Endothelial cell of umbilical vein (primary cell): ENCODE results near the gene DAAM1. TPM values are rescaled to one million over a fixed set of nuclear protein-coding genes. Genes with fewer than 3 reads are reported as not detected.

Experiments
- BruUV-seq: library from RNA; stranded (reverse); fragments of 400-500 nt; replicated peaks from 2 replicates; lab custom pipeline; 2021; lab: Mats Ljungman, UMichigan
- CTCF ChIA-PET: fragments of 300-600, 350-600 bp; sonication (Branson Sonifier 250); formaldehyde crosslinking; loops from one replicate; lab custom pipeline; 2021; ENCODE audit warnings: antibody characterized with exemption, inconsistent platforms; lab: Charles Lee
- POLR2A ChIA-PET: fragments of 300-600, 350-600 bp; sonication (Branson Sonifier 250); formaldehyde crosslinking; loops from one replicate; lab custom pipeline; 2021; ENCODE audit warnings: antibody characterized with exemption, inconsistent platforms; lab: Charles Lee
- DNase-seq: peaks from one replicate; pipeline ENCODE4 v3.0.0-alpha.2; 2011; ENCODE audit warnings: low read depth, low spot score
- FAIRE-seq: peaks from 2 replicates; lab custom pipeline; 2011; peaks lifted over from hg19 to GRCh38; lab: Jason Lieb, UNC
- H2AFZ ChIP-seq: 2 replicates; pipeline ENCODE4 v1.6.0; 2012; ENCODE audit warnings: low read depth, low read length, control low read depth, inconsistent platforms
- H3K27ac ChIP-seq: 2 replicates; pipeline ENCODE4 v1.5.1; 2011; ENCODE audit warnings: low read depth, mild to moderate bottlenecking, control low read depth, low read length, moderate library complexity; ENCODE audit not compliant: insufficient read depth
- H3K27me3 ChIP-seq, 2 experiments: 2 replicates each; pipeline versions ENCODE4 v1.6.0 to v1.6.1; 2011; ENCODE audit warnings: low read length in 2 of 2, mixed read lengths in 1 of 2; ENCODE audit not compliant: control insufficient read depth in 2 of 2, insufficient read depth in 2 of 2
- H3K36me3 ChIP-seq, 2 experiments: 2 replicates in 1 of 2; 3 replicates in 1 of 2; pipeline ENCODE4 v1.5.1; 2011; ENCODE audit warnings: low read length in 2 of 2, mild to moderate bottlenecking in 1 of 2, moderate library complexity in 1 of 2; ENCODE audit not compliant: control insufficient read depth in 2 of 2, insufficient read depth in 2 of 2; ENCODE audit errors: extremely low read depth in 1 of 2
- H3K4me1 ChIP-seq: 3 replicates; pipeline ENCODE4 v1.5.1; 2011; ENCODE audit warnings: mild to moderate bottlenecking, low read length; ENCODE audit not compliant: control insufficient read depth, insufficient read depth; ENCODE audit errors: extremely low read depth
- H3K4me2 ChIP-seq: 2 replicates; pipeline ENCODE4 v1.6.1; 2011; ENCODE audit warnings: low read length, control low read depth, mixed read lengths; ENCODE audit not compliant: insufficient read depth
- H3K4me3 ChIP-seq, 3 experiments: fragments of 200-600 bp in 1 of 3; sonication (generic), shearing (Covaris generic) in 1 of 3; replicated peaks in 1 of 3; 2 replicates each; pipeline ENCODE4 v1.5.1; 2011 to 2016; ENCODE audit warnings: control low read depth in 3 of 3, low read length in 3 of 3, mild to moderate bottlenecking in 2 of 3, inconsistent platforms in 1 of 3, low read depth in 1 of 3, moderate library complexity in 1 of 3; ENCODE audit not compliant: insufficient read depth in 1 of 3
- H3K79me2 ChIP-seq: 2 replicates; pipeline ENCODE4 v1.6.0; 2012; ENCODE audit warnings: low read length, inconsistent platforms; ENCODE audit not compliant: control insufficient read depth, insufficient read depth
- H3K9ac ChIP-seq: replicated peaks from 2 replicates; pipeline ENCODE3; 2011; ENCODE audit warnings: low read length, control low read depth; ENCODE audit not compliant: insufficient read depth; ENCODE audit errors: extremely low read depth
- H3K9me1 ChIP-seq: replicated peaks from 3 replicates; pipeline ENCODE4 v1.6.0; 2011; ENCODE audit warnings: mild to moderate bottlenecking, low read length; ENCODE audit not compliant: control insufficient read depth, insufficient read depth; ENCODE audit errors: extremely low read depth
- H3K9me3 ChIP-seq: replicated peaks from 2 replicates; pipeline ENCODE4 v1.5.1; 2012; ENCODE audit warnings: low read length, inconsistent platforms; ENCODE audit not compliant: control insufficient read depth, insufficient read depth
- H4K20me1 ChIP-seq: replicated peaks from 2 replicates; pipeline ENCODE3; 2011; ENCODE audit warnings: mild to moderate bottlenecking, low read length; ENCODE audit not compliant: control insufficient read depth, insufficient read depth; ENCODE audit errors: extremely low read depth
- CTCF ChIP-seq, 2 donors: IDR thresholded peaks; 1 replicate in 1 of 2; 2 replicates in 1 of 2; pipeline ENCODE4 v1.5.1; 2011; ENCODE audit warnings: low read length in 2 of 2, mild to moderate bottlenecking in 2 of 2, moderate library complexity in 2 of 2, control low read depth in 1 of 2, inconsistent platforms in 1 of 2, low read depth in 1 of 2; ENCODE audit not compliant: insufficient read depth in 1 of 2; ENCODE audit errors: extremely low read depth in 1 of 2
- EZH2 ChIP-seq: IDR thresholded peaks from 2 replicates; pipeline ENCODE4 v1.6.1; 2012; ENCODE audit warnings: borderline replicate concordance, low read depth, mild to moderate bottlenecking, moderate library complexity, low read length, inconsistent platforms; ENCODE audit not compliant: severe bottlenecking
- FOS ChIP-seq: IDR thresholded peaks from 2 replicates; pipeline ENCODE4 v1.6.1; 2011; ENCODE audit warnings: mild to moderate bottlenecking, low read length, moderate library complexity, borderline replicate concordance; ENCODE audit not compliant: insufficient read depth
- GATA2 ChIP-seq: IDR thresholded peaks from 2 replicates; pipeline ENCODE4 v1.7.0; 2011; ENCODE audit warnings: low read depth, mild to moderate bottlenecking, moderate library complexity, mixed read lengths, low read length; ENCODE audit not compliant: insufficient read length, insufficient read depth
- JUN ChIP-seq: IDR thresholded peaks from 2 replicates; pipeline ENCODE4 v1.6.1; 2011; ENCODE audit warnings: borderline replicate concordance, low read depth; ENCODE audit not compliant: insufficient read length, insufficient read depth
- MYC ChIP-seq: IDR thresholded peaks from one replicate; pipeline ENCODE4 v1.6.1; 2011; ENCODE audit warnings: mild to moderate bottlenecking, low read depth, low read length
- POLR2A ChIP-seq: IDR thresholded peaks from 2 replicates; pipeline ENCODE4 v1.6.1; 2012; ENCODE audit warnings: low read depth, mild to moderate bottlenecking, control low read depth, low read length
- POLR2AphosphoS5 ChIP-seq: IDR thresholded peaks from 2 replicates; pipeline ENCODE4 v1.6.1; 2012; ENCODE audit warnings: low read depth, mild to moderate bottlenecking, control low read depth, low read length, moderate library complexity; ENCODE audit not compliant: insufficient read depth
- dilution Hi-C: fragments of 300-500 bp; cut with MboI; formaldehyde crosslinking; loops from one replicate; pipeline ENCODE4 v1.15.0; 2019; ENCODE audit warnings: low sequenced_read_pairs; ENCODE audit not compliant: extremely low pct_ligation_motif_present
- intact Hi-C: fragments of 100-400 bp; cut with micrococcal nuclease; formaldehyde crosslinking; loops from one replicate; pipeline ENCODE4 v1.10.0; 2022
- polyA plus RNA-seq, 4 experiments: library from polyadenylated mRNA; depleted of rRNA in 3 of 4; stranded (reverse) in 3 of 4; unstranded in 1 of 4; fragments of >200 nt; gene quantifications; 2 replicates each; pipeline versions ENCODE4 v1.2.1 to v1.2.3, GENCODE V29; 2011 to 2012; ENCODE audit warnings: missing spikeins in 1 of 4
- total RNA-seq: library from RNA; stranded (reverse); gene quantifications from 2 replicates; pipeline ENCODE4 v1.2.3, GENCODE V29; 2021
- TF ChIP-seq, protein P1 (sequence below): IDR thresholded peaks from 2 replicates; pipeline ENCODE4 v1.6.1; 2011; ENCODE audit not compliant: insufficient read depth, insufficient read length

Gene DAAM1
- total and polyA plus RNA-seq, 2 donors (not counting 3 experiments of a cell fraction or from before 2014, with no cell fraction given) = 10.2 to 25.3 TPM

DNA sequence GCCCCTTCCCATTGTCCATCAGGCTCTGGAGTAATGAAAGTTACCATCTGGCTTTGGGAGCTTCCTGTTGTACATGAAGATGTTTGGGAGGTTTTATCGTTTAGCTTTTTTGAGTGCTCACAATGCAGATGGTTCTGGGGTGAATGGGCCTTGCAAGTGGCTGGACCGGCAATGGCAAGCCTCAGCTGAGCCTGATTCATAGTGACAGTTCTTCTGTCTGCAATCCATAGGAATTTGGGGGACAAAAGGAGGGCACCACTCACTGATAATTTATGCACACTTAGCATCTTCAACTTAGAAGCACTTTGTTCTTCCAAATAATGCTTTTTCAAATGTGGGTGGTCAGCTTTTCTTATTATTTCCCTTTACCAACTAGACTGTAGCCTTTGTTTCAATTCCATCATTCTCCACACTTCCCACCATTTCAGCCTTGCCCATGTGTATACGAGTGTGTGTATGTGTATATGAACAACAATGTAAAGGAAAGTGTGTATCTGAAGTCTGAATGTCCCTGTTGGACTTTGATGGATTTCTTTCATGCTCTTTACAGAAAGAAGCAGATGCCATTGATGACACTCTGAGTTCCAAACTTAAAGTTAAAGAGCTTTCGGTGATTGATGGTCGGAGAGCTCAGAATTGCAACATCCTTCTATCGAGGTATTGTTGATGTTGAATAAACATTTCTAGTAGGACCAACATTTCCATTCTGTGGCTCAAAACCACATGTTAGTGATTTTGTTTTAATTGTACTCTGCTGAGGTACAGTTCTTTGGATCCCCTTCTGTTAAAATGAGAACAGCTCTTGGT lies 151.3 kb downstream of the DAAM1 start:
- H3K4me1 ChIP-seq = peaks cover 43% of the 10 kb centered on the region
- H2AFZ ChIP-seq = no peak overlapping the region
- no peak overlapping the region for H3K4me3 ChIP-seq
- no peaks in the 10 kb centered on the region for H3K79me2 ChIP-seq
- FAIRE-seq = no peak
- no peaks in the 10 kb centered on the region for H3K27me3 ChIP-seq
- ChIA-PET CTCF (interaction anchor here (0.8 to 2.2 kb wide), 3 partner anchors 34 to 104 kb away, joined by 3 to 12 read pairs (median 3); no protein-coding TSS in a partner anchor), POLR2A (no interaction called here)
- no peak overlapping the region for H3K9ac ChIP-seq
- no peak for DNase-seq
- no peak for TF ChIP-seq JUN
- TF ChIP-seq POLR2AphosphoS5 = no peak
- no peak for TF ChIP-seq GATA2
- no peak for TF ChIP-seq FOS
- no peak for TF ChIP-seq CTCF (IDR thresholded peaks at IDR 0.05; ENCODE audit: extremely low read depth in 1 of 2, insufficient read depth in 1 of 2, low read depth in 1 of 2, low read length in 2 of 2)
- TF ChIP-seq MYC = no peak
- TF ChIP-seq, protein P1, sequence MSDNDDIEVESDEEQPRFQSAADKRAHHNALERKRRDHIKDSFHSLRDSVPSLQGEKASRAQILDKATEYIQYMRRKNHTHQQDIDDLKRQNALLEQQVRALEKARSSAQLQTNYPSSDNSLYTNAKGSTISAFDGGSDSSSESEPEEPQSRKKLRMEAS = no peak
- TF ChIP-seq POLR2A = no peak
- TF ChIP-seq EZH2 = no peak
- H4K20me1 ChIP-seq = no peaks in the 10 kb centered on the region
- no TSS peak for BruUV-seq
- H3K4me2 ChIP-seq = no peak overlapping the region
- no peaks in the 10 kb centered on the region for H3K9me1 ChIP-seq
- intact Hi-C loops = no loop called here
- no peaks in the 10 kb centered on the region for H3K9me3 ChIP-seq
- H3K27ac ChIP-seq = no peak overlapping the region
- H3K36me3 ChIP-seq = no peaks in the 10 kb centered on the region
- dilution Hi-C loops = no loop called here
